GM12865 (cell line): ENCODE measurements around the gene PML.

ENCODE experiments used
- DNase-seq: peaks from one replicate; pipeline ENCODE4 v3.0.0; 2010; ENCODE audit warnings: low read depth
- H3K4me3 ChIP-seq: 2 replicates; pipeline ENCODE4 v1.5.1; 2011; ENCODE audit warnings: mild to moderate bottlenecking, low read depth, low read length, control low read depth
- CTCF ChIP-seq: IDR thresholded peaks from 2 replicates; pipeline ENCODE4 v1.5.1; 2011; ENCODE audit warnings: low read length, control low read depth, low read depth, inconsistent platforms; ENCODE audit not compliant: insufficient read depth; ENCODE audit errors: missing control alignments

Gene PML

GRCh38 chr15:73994413-73994883 is at the start of gene PML:
Gene PML (plus strand): TSS chr15:73994716. CDS start chr15:73994813, 97 bp downstream.
- peak; percentile 96 for DNase-seq
- peak within 1 kb of the TSS; percentile 86 for H3K4me3 ChIP-seq
- no peak for TF ChIP-seq CTCF

- no peak overlapping the region for H3K4me3 ChIP-seq
- TF ChIP-seq CTCF, result no peak
- DNase-seq, result no peak
These were observed 49.4 kb upstream of the PML start for GRCh38 chr15:73945130-73945508.

- TF ChIP-seq CTCF, result no peak
- DNase-seq, result no peak
- H3K4me3 ChIP-seq, result no peak overlapping the region
These were observed 48.3 kb upstream of the PML start for GRCh38 chr15:73946046-73946721.

- no peak for DNase-seq
- no peak overlapping the region for H3K4me3 ChIP-seq
- no peak for TF ChIP-seq CTCF
These were observed 47.6 kb upstream of the PML start for GRCh38 chr15:73946795-73947370.

- H3K4me3 ChIP-seq, result no peak overlapping the region
- DNase-seq, result no peak
- no peak for TF ChIP-seq CTCF
These were observed 46.9 kb upstream of the PML start for GRCh38 chr15:73947651-73948050.

GRCh38 chr15:73948396-73948795 is 46.1 kb upstream of the PML start:
- DNase-seq, result no peak
- no peak overlapping the region for H3K4me3 ChIP-seq
- no peak for TF ChIP-seq CTCF
